GM11168 (cell line): ENCODE data around the gene EME1.
"Not testable (repeated sequence)": the region's sequence is repeated elsewhere in the genome, so short reads cannot be mapped to it uniquely, and the experiment has no call there.

ENCODE experiments used
- in situ Hi-C: fragments of 300-500 bp; cut with MboI; formaldehyde crosslinking; loops from one replicate; pipeline ENCODE4 v1.12.0; 2022; ENCODE audit warnings: low sequenced_read_pairs; ENCODE audit not compliant: unreplicated experiment

EME1 gene, protein sequence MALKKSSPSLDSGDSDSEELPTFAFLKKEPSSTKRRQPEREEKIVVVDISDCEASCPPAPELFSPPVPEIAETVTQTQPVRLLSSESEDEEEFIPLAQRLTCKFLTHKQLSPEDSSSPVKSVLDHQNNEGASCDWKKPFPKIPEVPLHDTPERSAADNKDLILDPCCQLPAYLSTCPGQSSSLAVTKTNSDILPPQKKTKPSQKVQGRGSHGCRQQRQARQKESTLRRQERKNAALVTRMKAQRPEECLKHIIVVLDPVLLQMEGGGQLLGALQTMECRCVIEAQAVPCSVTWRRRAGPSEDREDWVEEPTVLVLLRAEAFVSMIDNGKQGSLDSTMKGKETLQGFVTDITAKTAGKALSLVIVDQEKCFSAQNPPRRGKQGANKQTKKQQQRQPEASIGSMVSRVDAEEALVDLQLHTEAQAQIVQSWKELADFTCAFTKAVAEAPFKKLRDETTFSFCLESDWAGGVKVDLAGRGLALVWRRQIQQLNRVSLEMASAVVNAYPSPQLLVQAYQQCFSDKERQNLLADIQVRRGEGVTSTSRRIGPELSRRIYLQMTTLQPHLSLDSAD

DNA sequence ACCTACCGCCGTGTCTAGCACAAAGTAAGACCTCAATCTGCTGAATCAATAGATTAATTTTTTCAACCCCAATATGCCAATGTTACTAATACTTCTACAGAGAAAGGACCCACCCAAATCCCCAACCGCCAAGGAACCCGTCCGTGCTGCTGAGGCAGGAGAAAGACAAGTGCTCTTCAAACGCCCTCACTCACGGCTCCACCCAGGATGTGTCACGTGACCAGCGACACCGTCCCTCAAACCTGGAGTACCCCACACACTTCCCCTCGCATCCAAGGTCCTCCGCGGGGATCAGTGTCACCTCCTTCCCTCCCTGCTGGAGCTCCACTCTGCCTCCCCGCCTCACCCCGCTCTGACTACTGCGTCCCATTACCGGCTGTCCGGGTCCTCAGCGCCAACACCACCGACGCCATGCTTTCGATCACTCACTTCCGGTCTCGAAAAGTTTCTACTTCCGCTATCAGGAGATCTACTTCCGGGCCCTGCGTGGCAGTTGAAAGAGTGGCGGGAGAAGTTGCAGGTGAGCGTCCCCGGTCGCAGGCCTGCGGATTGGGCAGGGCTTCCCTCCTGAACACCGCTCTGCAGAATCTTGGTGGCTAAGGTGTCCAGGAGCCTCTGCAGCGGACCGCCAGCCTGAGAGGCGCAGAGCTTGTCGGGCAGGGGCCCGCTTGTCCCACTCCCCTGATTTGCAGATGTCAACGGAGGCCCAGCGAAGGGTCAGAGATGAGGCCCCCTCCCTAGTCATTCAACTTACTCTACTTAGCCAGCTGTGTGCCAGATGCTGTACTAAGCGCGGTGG is at the start of gene EME1, which contains the start of gene MRPL27:
Gene EME1 (plus strand): TSS at position 472 of the 799 bp plus-strand sequence. CDS start 1,980 bp downstream, outside the sequence.
Gene MRPL27 (minus strand): TSS at position 427 of the 799 bp plus-strand sequence. CDS start 14 bp downstream, at position 413.
- in situ Hi-C loops: no loop called here

DNA sequence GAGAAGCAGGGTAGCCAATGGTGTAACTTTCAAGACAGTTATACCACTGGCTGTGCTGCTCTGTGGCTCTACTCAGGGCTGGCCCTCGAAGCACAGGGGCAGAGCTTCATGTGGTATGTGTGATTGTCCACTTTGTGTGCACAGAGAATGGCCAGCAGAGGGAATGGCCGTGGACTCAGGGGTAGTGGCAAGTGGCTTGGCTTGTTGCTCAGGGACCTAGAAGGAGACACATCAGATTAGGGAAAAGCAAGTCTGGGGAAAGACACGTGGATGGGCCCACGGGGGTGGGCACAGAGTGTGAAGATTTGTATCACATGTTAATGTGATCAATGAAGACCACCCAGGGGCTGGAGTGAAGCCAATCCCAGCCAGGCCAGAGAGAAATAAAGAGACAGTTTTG is 47.1 kb upstream of the EME1 start:
- in situ Hi-C loops: no loop called here

DNA sequence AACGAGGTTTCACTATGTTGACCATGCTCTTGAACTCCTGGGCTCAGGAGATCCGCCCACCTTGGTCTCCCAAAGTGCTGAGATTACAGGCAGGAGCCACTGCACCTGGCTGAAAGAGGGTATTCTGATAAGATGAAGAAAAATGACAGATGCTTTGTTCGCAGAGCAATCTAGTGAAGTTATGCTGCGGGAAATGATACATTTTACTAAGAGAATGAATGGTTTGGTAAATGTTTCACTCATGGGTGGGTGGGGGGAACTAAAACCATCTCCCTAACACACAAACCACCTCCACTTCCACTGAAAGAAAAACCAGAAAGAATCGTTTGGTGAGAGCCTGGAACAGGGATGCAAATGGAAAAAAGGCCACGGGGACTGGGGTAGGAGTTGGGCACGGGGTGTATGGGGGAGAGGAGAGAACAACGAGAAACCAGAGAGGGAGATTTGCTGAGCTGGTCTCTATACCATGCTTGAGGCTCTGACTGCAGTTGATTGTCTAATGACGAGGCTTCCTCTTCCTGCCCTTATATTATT is 46.1 kb upstream of the EME1 start:
- in situ Hi-C loops: no loop called here

DNA sequence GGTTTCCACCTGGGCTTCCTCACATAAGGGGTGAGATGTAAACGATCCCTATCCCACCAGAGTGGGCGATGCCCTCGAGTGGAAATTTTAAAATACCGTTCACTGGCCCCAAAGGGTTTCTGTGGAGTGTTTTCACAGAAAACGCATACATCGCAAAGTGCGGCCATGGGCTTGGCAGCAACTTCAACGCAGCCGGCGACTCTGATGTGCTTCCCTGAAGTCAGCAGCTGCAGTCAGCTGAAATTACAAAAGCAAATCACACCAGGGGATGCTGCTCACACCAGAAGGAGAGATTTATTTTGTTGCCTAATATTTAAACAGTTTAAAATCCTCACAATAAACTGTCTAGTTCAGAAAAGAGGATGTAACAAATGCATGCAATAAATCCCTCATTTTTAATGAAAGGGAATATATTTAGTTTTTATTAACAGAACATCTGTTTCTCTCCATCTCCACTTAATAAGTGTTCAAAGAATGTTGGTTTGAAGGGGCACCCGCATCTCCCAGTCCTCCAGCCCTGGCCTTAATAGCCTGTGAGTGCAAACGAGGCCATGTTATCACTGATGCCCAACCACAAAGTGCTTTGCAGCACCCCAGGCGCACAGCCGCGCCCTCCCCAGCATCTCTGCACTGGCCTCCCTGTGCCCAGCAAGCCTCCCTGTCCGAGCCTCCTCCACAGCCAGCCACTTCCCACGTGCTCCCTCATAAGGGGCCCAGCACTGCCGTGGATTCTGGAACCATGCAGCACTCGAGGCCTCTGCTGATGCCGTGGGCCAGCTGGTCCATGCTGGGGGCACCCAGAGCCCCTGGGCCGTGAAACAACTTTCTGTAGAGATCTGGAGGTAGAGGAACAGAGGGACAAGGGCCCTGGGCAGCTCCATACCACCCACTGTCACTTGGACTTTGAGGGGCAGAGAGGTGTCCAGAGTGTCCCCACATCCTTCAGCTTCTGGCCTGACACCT is 44.4 kb upstream of the EME1 start:
- in situ Hi-C loops: no loop called here

DNA sequence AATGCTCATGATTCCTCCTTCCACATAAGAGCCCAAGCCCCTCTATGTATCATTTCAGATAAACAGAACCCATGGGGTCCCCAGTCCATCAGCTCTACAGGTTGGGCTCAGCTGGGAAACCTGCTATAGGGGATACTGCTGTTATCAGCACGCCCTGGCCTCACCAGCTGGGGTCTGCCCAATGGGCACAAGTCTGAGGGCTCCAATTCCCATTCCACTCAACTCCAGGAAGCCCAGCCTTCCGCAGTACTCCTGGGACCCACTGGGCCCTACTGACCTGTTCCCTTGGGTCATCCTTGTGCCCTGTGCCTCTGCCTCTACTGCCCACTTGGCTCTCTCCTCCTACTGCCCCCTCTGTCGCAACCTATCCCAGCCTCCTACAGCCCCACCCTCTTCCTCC is 43.3 kb upstream of the EME1 start:
- in situ Hi-C loops: no loop called here

DNA sequence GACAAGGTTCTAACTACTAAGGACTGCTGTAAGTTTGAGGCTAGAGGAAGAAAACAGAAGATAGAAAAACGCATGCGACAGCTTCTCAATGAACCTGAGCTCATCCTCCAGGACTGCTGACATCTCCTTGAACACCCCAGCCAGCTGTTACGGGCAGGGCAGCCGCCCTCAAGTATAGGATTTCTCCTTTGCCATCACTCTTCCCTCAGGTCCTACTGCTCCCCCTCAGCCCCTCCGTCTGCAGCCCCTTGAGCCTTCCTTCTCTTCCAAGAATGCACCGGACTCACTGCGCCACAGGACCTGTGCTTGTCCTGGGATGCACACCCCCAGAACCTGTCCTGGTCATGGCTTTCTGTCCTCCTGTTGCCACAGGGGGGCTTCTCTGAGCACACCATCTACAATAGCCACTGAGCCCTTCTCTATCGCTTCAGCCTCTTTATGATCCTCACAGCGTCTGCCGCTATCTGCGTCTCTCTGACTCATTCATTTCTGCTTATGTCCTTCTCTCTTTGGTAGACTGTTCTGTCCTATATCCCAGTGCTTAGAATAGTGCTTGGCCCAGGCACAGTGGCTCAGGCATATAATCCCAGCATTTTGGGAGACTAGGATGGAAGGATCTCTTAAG is 42.8 kb upstream of the EME1 start:
- in situ Hi-C loops: no loop called here

DNA sequence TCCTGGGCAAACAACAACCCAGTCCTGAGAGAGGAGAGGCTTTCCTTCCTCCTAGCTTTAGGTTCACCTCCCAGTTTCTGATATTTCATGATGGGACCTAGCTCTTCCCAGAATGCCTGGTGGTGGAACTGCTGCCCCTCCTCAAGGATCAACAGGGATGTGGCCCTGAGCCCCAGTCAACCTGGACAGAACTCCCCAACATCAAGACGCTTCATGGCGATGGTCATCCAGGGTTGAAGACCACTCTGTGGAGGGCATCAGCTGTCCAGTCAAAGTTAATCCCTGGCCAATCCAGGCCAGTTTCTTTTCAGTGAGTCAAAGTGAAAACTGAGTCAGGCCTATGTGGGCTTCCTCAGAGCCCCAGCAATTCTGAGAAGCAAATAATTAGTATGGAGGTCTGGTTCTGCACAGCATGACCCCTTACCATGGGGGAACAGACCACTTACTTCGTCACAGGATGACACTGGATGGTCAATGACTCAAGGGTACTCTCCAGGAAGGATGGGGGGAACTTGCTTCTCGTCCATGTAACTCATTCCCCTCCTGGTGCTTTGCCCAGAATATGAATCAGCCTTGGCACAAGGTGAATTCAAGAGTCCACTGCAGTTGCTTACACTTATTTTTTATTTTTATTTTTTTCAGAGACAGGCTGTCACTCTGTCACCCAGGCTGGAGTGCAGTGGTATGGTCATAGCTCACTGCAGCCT is 41.8 kb upstream of the EME1 start:
- in situ Hi-C loops: no loop called here

DNA sequence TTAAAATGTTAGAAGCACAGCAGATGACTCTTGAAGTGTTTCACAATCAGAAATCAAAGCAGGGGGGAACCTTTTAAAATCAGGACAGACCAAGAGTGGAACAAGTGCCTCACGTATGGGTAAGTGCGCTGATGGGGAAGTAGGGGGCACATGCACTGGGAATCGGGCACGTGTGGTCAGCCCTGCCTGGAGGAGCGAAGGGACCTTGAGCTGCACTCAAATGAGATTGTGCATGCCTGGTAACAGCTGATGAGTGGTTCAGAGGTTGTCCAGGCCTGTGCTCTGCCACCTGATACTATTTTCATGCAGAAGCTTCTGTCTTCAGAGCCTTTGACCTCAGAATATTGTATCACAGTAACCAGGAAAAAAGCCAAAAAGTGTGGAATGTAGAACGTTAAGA is 40.8 kb upstream of the EME1 start:
- in situ Hi-C loops: no loop called here

DNA sequence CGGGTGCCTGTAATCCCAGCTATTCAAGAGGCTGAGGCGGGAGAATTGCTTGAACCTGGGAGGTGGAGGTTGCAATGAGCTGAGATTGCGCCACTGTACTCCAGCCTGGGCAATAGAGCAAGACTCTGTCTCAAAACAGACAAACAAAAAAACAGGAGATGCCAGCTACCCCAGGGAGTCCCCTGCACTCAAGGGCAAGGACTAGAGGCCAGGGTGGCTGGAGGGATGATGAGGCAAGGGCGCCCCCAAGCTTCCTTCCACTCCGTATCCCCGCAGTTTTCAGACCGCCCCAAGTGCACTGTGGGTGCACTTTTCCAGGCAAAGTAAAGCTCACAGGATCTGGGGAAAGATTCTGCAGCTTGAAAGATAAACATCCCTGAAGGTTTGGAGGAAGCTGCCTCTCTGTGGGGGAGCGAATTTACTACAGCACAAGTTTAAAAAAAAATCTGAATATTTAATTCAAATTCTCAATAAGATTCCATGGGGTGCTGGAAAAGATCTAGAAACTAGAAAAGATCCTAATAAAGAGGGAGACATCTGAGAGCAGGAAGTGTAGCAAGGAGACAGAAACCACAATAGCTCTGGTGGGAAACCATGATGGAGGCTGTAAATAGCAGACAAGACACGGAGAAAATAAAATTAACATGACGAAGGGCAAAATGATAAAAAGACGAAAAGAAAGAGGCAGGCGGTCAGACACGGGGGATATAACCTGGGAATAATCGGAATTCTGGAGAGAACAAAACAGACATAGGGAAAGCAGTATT is 39.6 kb upstream of the EME1 start:
- in situ Hi-C loops: not testable (repeated sequence)

DNA sequence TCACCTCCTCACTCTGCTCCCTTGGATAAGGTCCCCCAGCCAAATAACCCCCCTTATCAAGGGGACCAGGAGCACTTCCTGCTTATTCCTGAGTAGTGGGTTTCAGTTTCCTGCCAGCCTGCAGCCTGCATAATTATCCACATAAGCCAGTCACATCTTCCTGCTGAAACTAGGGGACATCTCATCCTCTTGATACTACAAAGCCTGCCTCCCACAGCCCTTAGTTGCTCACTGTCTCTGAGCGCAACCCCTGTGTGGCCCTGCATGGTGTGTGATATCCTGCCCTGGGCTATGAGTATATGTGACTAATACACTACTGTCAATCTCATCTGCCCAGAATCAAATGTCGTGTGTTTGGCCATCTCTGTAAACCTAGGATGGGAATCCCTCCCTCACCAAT is 35.1 kb upstream of the EME1 start:
- in situ Hi-C loops: no loop called here

DNA sequence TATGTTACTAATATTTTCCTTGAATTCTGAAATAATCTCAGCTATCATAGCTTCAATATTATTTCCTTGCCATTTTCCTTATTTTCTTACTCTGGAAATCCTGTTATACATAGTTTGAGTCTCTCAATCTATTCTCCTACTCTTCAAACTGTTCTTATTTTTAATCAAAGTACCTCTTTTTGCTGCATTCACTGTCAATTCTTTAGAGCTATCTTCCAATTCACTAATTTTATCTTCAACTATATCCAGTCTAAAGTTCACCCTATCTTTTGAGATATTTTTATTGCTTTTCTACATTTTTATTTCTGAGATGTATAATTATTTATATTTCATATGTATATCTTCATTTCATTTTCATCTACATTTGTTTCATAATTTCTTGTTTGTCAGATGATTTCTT is 34.4 kb upstream of the EME1 start:
- in situ Hi-C loops: no loop called here

DNA sequence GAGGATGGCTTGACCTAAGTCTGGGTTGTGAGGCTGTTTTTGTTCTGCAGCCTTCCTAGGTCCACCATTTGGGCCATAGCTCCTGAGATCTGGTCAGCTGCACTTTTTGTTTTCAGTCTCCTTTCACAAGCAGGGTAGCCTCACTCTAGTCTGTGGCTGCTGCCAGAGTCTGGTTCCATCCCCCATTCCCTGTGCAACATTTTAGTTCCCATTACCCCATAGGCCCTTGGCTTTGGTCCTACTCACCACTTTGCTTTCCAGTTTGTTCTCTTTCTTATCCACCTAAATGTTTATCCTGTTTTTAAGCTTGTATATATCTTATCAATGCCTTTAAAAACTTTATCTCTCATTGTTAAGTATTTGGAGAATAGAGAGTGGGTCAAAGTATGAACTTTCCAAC is 33.6 kb upstream of the EME1 start:
- in situ Hi-C loops: no loop called here

DNA sequence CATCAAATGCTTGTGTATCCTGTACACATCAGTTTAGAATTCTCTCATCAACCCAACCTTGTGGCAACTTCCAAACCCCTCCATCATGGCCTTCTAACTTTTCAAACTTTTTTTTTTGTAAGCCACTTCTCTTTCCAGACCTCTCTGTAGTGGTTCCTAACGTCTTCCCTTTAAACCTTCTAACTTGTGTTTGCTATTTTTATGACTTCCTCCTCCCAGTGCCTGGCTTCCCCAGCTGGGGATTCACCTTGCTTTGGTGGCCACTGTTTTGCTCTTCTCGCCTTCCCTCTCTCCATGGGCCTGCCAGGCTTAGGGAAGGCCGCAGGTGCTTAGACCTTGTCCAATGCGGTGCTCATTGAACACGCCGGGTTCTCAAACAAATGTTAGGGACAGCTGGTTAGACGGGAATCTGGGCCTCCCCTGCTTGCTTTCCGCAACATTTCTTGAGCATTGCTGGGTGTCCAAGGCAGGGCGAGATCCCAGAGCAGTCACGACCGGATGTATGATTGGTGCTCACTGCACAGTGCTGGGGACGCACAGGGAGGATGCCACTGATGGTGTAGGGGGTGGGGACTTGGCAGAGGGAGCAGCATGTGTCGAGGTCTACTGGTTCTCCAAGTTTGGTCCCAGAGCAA is 28.2 kb upstream of the EME1 start:
- in situ Hi-C loops: no loop called here

DNA sequence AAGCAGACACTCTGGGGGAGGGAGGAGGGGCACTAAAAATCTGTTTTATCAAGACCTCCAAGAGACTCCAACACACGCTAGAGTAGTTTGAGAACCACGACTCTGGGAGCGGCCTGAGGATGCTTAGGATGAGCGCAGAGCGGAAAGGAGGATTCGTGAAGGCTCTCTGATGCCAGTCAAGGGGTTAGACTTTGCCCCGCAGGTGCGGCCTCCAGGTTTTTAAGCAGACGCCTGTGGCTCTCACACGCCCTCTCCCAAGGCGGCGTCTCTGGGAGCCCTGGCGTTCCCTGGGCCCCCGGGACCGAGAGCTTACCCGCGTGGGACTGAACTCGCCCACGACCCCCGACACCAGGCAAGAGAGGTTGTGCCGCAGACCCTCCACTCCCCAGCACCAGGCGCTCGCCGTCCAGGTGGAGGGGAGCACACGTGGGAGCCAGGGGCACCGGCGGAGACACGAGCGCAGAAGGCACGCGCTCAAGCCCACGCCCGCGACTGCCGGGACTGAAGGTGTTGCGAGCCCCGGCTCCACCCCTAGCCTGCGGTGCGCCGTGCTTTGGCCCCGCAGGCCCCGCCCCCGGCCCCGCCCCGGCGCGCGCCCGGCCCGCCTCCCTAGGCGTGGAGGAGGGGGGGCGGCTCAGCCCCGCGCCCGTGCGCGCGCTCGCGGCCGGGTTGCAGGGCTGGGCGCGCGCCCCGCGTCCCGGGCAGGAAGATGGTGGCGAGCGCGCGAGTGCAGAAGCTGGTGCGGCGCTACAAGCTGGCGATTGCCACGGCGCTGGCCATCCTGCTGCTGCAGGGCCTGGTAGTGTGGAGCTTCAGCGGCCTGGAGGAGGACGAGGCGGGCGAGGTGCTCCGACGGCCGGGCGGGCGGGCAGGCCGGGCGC is 27.4 kb upstream of the EME1 start, which contains the start of gene XYLT2:
Gene XYLT2 (plus strand): TSS at position 695 of the 881 bp plus-strand sequence. CDS start 15 bp downstream, at position 710.
- in situ Hi-C loops: no loop called here

DNA sequence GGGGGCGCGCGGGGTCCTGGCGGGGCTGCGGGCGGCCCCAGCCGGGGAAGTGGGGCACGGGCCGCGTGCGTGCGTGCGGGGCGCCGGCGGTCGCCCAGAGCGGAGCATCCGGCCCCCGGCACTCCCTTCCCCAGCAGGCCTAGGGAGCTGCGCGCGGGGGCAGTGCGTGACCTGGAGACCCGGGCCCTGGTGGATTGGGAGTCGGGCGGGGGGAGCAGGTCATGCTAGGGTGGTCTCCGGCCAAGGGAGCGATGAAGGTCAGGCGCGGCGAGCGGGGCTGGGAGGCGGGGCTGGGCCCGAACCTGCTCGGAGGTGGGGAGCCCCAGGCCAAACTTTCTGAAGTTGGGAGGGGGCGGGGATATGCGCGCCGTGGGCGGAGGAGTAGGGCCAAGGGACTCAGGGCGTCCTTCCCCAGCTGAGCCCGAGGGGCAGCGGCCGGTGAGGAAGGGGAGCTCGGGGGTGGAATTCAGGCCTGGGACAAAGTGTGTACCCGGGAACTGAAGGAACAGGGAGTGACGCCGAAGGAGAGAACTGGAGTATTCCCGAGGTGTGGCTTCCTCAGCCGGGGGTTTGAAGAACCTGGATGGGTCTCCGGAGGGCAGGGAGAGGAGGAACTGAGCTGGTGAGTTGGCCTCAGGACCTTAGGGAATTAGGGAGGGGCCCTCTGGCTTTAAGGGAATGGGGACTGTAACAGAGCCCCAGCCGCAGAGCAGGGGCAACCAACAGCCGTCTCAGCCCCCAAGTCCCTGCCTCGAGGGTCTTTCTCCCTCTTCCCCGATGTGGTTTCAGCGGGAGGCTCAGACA is 26.5 kb upstream of the EME1 start:
- in situ Hi-C loops: no loop called here
